Esophagus muscularis mucosa (tissue), 4 donors: ENCODE results near the gene SFXN5. TPM values are rescaled to one million over a fixed set of nuclear protein-coding genes. Genes with fewer than 3 reads are reported as not detected.
A peak's percentile ranks its signal among the peaks of the same experiment; 100 is the strongest.

Experiments used
- DNase-seq: peaks from one replicate; pipeline ENCODE4 v3.0.0-alpha.2; 2017; ENCODE audit errors: extremely low spot score
- H3K27ac ChIP-seq, 4 donors: fragments of 200-600 bp; sonication (generic); replicated peaks in 1 of 4; 1 replicate in 3 of 4; 2 replicates in 1 of 4; pipeline ENCODE4 v1.5.1; 2016 to 2019; ENCODE audit warnings: mild to moderate bottlenecking in 1 of 4
- H3K27me3 ChIP-seq, 4 donors: fragments of 200-600 bp; sonication (generic); one replicate each; pipeline versions ENCODE4 v1.5.1 to v1.6.0; 2016 to 2019
- H3K36me3 ChIP-seq, 4 donors: fragments of 200-600 bp; sonication (generic); one replicate each; pipeline ENCODE4 v1.5.1; 2016 to 2019
- H3K4me1 ChIP-seq, 4 donors: fragments of 200-600 bp; sonication (generic); one replicate each; pipeline ENCODE4 v1.5.1; 2016 to 2019
- H3K4me3 ChIP-seq, 4 donors: fragments of 200-600 bp; sonication (generic); 1 replicate in 2 of 4; 2 replicates in 2 of 4; pipeline ENCODE4 v1.5.1; 2016 to 2019; ENCODE audit warnings: mild to moderate bottlenecking in 4 of 4, moderate library complexity in 1 of 4
- H3K9me3 ChIP-seq, 4 donors: fragments of 200-600 bp; sonication (generic); 1 replicate in 3 of 4; 2 replicates in 1 of 4; pipeline ENCODE4 v1.5.1; 2016 to 2019
- EP300 ChIP-seq: sonication (generic); formaldehyde crosslinking; IDR thresholded peaks from one replicate; pipeline ENCODE4 v1.6.1; 2017; ENCODE audit warnings: antibody characterized with exemption
- POLR2A ChIP-seq: fragments of 450-650 bp; IDR thresholded peaks from one replicate; pipeline ENCODE4 v1.6.1; 2017; ENCODE audit warnings: antibody characterized with exemption, moderate library complexity, mild to moderate bottlenecking, low read depth
- POLR2AphosphoS5 ChIP-seq, 2 donors: sonication (generic); formaldehyde crosslinking; IDR thresholded peaks; one replicate each; pipeline ENCODE4 v1.6.1; 2017; ENCODE audit warnings: antibody characterized with exemption in 2 of 2
- WGBS: methylation state at CpG from one replicate; pipeline ENCODE4 v1.1.5; 2018; 5-methylcytosine and 5-hydroxymethylcytosine counted together
- intact Hi-C: fragments of 100-400 bp; cut with DNase I; formaldehyde crosslinking; loops from one replicate; pipeline ENCODE4 v1.15.1; 2023
- total RNA-seq, 4 donors: library from RNA; depleted of rRNA; stranded (reverse); fragments of >200 nt; gene quantifications; one replicate each; pipeline versions ENCODE4 v1.1.0 to v1.2.1, GENCODE V29; 2016
- TF ChIP-seq, protein P1 (sequence below), 3 experiments: fragments of 200-600 bp in 2 of 3; fragments of 450-650 bp in 1 of 3; sonication (generic) in 2 of 3; IDR thresholded peaks; one replicate each; pipeline ENCODE4 v1.5.1; 2017 to 2019; ENCODE audit warnings: antibody characterized with exemption in 3 of 3, mild to moderate bottlenecking in 2 of 3, moderate library complexity in 1 of 3

Gene SFXN5
- total RNA-seq, 4 donors from 2014 or later: 5.8 to 10.0 (median 6.8) TPM

DNA sequence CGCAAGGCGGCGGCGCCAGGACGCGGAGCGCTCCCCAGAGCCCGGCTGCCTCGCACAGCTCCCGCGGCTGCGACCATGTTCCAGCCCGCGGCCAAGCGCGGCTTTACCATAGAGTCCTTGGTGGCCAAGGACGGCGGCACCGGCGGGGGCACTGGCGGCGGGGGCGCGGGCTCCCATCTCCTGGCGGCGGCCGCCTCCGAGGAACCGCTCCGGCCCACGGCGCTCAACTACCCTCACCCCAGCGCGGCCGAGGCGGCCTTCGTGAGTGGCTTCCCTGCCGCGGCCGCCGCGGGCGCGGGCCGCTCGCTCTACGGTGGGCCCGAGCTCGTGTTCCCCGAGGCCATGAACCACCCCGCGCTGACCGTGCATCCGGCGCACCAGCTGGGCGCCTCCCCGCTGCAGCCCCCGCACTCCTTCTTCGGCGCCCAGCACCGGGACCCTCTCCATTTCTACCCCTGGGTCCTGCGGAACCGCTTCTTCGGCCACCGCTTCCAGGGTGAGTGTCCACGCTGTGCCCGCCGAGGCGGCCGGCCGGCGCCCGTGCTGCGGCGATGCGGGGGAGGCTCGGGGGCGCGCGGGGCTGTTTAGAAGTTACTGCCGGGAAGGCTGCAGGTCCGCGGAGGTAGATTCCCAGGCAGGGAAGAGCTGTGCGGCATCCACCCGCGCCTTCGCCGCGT, 153.5 kb downstream of the SFXN5 start:
- TF ChIP-seq POLR2A (no peak), EP300 (no peak), POLR2AphosphoS5 (IDR thresholded peaks at IDR 0.05) (no peak)
- TF ChIP-seq, protein P1, sequence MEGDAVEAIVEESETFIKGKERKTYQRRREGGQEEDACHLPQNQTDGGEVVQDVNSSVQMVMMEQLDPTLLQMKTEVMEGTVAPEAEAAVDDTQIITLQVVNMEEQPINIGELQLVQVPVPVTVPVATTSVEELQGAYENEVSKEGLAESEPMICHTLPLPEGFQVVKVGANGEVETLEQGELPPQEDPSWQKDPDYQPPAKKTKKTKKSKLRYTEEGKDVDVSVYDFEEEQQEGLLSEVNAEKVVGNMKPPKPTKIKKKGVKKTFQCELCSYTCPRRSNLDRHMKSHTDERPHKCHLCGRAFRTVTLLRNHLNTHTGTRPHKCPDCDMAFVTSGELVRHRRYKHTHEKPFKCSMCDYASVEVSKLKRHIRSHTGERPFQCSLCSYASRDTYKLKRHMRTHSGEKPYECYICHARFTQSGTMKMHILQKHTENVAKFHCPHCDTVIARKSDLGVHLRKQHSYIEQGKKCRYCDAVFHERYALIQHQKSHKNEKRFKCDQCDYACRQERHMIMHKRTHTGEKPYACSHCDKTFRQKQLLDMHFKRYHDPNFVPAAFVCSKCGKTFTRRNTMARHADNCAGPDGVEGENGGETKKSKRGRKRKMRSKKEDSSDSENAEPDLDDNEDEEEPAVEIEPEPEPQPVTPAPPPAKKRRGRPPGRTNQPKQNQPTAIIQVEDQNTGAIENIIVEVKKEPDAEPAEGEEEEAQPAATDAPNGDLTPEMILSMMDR (IDR thresholded peaks at IDR 0.05): no peak
- intact Hi-C loops: no loop called here
- peaks cover 32 to 100% (median 95%) of the 10 kb centered on the region in 4 donors for H3K27me3 ChIP-seq
- no peaks in the 10 kb centered on the region for H3K9me3 ChIP-seq
- peaks cover 53 to 67% (median 61%) of the 10 kb centered on the region in 4 donors for H3K4me1 ChIP-seq
- no peak overlapping the region for H3K27ac ChIP-seq
- WGBS: 0% methylated on average over 1 of the region's 89 CpGs
- H3K36me3 ChIP-seq: no peaks in the 10 kb centered on the region
- H3K4me3 ChIP-seq: peak overlapping the region; percentile 47 to 57 (median 49)
- no peak for DNase-seq

DNA sequence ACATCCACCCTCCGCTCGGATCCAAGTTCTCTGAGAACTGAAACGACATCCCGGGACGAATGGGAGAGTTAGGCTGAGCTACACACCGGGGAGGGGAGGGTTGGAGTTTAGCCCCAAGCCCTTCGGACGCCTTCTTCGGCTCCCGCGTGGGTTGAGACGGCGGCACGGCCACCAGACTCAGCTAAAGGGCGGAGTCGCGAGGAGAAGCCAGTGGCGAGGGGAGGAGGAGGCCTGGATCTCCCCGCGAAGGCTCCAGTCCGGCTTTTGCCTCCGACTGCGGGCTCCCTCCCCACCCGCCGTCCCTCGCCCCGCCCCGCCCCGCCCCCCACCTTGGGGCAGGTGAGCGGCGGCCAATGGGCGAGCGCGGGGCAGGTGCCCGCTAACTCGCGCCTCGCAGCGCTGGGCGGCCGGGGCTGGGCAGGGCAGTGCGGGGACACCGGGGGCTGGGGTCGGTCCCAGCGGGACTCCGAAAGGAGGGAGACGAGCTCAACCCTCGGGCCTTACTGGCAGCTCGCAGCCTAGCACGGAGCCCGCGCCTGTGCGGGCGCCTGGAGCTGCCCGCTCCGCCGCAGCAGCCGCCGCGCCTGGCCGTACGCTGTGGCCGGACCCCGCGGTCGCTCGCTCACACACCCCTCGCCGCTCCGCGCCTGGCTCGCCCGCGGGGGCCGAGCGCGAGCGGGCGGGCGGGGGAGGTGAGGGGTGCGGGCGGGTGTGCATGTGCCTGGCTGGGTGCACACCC, 154.2 kb downstream of the SFXN5 start, which contains the start of gene EMX1:
Gene EMX1, plus strand, starts transcription at position 382 of the 739 bp plus-strand sequence. Its CDS starts 334 bp downstream, at position 716.
- Histone ChIP-seq H3K27ac (no peak within 1 kb of the TSS), H3K4me1 (peaks cover 53 to 67% (median 61%) of the 10 kb centered on the region in 4 donors), H3K36me3 (no peaks in the 10 kb centered on the region), H3K4me3 (peak within 1 kb of the TSS; percentile 47 to 57 (median 49)), H3K27me3 (peaks cover 32 to 100% (median 94%) of the 10 kb centered on the region in 4 donors), H3K9me3 (no peaks in the 10 kb centered on the region)
- DNase-seq: no peak
- intact Hi-C loops: no loop called here
- TF ChIP-seq, protein P1 (IDR thresholded peaks at IDR 0.05): no peak
- TF ChIP-seq POLR2AphosphoS5 (IDR thresholded peaks at IDR 0.05) (no peak), POLR2A (no peak), EP300 (no peak)
- 1% methylated on average over 26 of the region's 82 CpGs for WGBS

DNA sequence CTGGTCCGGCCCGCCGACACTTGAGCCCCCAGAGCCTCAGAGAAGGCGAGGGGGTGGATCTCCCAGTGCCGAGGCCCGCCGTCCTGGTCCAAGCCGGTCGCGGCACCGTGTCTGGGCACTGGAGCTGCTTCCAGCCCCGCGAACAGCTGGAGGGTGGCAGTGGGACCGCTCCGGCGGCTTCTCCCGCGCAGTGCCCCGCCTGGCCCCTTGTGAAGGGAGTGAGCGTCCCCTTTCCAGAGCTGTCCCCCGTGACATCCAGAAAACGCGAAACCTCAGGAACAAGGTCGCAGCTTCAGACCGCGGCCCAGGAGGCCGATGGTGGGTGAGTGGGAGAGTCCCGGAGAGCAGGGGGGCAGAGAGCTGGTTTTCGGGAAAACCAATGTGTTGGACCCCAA, 154.8 kb downstream of the SFXN5 start:
- H3K9me3 ChIP-seq: no peaks in the 10 kb centered on the region
- no peak overlapping the region for H3K27ac ChIP-seq
- peak overlapping the region; percentile 47 to 57 (median 49) for H3K4me3 ChIP-seq
- no peaks in the 10 kb centered on the region for H3K36me3 ChIP-seq
- intact Hi-C loops: no loop called here
- WGBS: 2% methylated on average over 12 of the region's 29 CpGs
- peaks cover 32 to 100% (median 89%) of the 10 kb centered on the region in 4 donors for H3K27me3 ChIP-seq
- DNase-seq: no peak
- TF ChIP-seq, protein P1 (IDR thresholded peaks at IDR 0.05): no peak
- no peak for TF ChIP-seq EP300
- no peak for TF ChIP-seq POLR2AphosphoS5 (IDR thresholded peaks at IDR 0.05)
- no peak for TF ChIP-seq POLR2A
- H3K4me1 ChIP-seq: peaks cover 53 to 67% (median 61%) of the 10 kb centered on the region in 4 donors

DNA sequence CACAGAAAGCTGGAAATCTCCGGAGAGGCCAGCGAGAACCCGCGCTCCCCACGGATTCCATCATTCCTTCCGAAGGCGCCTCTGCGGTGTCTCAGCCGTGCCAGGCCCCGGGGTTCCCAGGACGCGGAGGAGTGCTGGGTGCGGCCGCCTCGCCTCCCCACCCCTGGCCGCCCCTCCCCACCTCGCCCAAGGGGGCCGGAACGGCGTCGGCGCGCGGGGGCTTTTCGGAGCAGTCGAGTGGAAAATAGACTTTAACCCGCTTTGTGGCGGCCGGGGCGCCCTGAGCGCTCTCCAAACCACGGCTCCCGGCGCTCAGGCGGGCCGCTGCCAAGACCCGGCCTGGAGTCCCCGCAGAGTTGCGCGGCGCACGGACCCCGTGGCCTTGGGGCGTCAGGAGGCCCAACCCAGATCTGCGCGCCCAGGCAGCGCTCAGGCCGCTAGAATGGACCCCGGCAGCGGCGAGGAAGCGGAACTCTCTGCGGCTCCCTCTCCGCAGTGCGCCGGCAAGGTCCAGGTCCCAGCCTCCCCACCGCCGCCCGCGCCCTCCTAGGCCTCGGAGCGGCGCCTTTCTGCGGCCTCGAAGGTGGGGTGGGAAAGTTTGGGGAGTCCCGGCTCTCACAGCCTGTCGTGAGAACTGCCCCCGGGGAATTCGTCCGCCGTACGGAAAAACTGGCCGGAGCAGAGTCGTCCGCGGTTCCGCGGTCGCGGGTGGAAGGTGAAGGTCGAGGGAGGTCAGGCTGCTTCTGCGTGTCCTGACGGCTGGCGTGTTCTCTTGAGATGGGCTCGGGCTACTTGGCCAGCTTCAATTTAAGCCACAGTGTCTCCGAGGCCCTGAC, 155.4 kb downstream of the SFXN5 start:
- no peak overlapping the region for H3K27ac ChIP-seq
- intact Hi-C loops: no loop called here
- peaks cover 53 to 66% (median 61%) of the 10 kb centered on the region in 4 donors for H3K4me1 ChIP-seq
- TF ChIP-seq POLR2AphosphoS5 (IDR thresholded peaks at IDR 0.05) (no peak), POLR2A (no peak), EP300 (no peak)
- TF ChIP-seq, protein P1 (IDR thresholded peaks at IDR 0.05): no peak
- no peak for DNase-seq
- H3K27me3 ChIP-seq: peaks cover 32 to 100% (median 86%) of the 10 kb centered on the region in 4 donors
- WGBS: under 1% methylated on average over 20 of the region's 86 CpGs
- H3K36me3 ChIP-seq: no peaks in the 10 kb centered on the region
- peak overlapping the region; percentile 47 to 57 (median 49) for H3K4me3 ChIP-seq
- no peaks in the 10 kb centered on the region for H3K9me3 ChIP-seq
